Activated naive CD8-positive, alpha-beta T cell treated with anti-CD3 and anti-CD28 coated beads, Interleukin-2, amount 50 U/mL, for 24 hours (primary cell): Measurements from ENCODE around the gene TMEM43.
A peak's percentile ranks its signal among the peaks of the same experiment; 100 is the strongest.

Source experiments
- ATAC-seq: fragments of 150-1000 bp; cut with Tn5 transposase; one replicate; pipeline ENCODE4 v1.10.0; 2021
- DNase-seq: peaks from one replicate; pipeline ENCODE4 v3.0.0; 2021
- H3K27ac Mint-ChIP-seq: one replicate; pipeline ENCODE4 v1.8.0; 2021; ENCODE audit warnings: mild to moderate bottlenecking, mixed read lengths
- H3K27me3 Mint-ChIP-seq: one replicate; pipeline ENCODE4 v1.8.0; 2021; ENCODE audit warnings: mixed read lengths
- H3K36me3 Mint-ChIP-seq: one replicate; pipeline ENCODE4 v1.8.0; 2021; ENCODE audit warnings: low read depth, mixed read lengths
- H3K4me1 Mint-ChIP-seq: one replicate; pipeline ENCODE4 v1.8.0; 2021; ENCODE audit warnings: mixed read lengths
- H3K4me3 Mint-ChIP-seq: one replicate; pipeline ENCODE4 v1.8.0; 2021; ENCODE audit warnings: mild to moderate bottlenecking, moderate library complexity, mixed read lengths
- H3K9me3 Mint-ChIP-seq: one replicate; pipeline ENCODE4 v1.8.0; 2021; ENCODE audit warnings: mixed read lengths

The TMEM43 gene

DNA sequence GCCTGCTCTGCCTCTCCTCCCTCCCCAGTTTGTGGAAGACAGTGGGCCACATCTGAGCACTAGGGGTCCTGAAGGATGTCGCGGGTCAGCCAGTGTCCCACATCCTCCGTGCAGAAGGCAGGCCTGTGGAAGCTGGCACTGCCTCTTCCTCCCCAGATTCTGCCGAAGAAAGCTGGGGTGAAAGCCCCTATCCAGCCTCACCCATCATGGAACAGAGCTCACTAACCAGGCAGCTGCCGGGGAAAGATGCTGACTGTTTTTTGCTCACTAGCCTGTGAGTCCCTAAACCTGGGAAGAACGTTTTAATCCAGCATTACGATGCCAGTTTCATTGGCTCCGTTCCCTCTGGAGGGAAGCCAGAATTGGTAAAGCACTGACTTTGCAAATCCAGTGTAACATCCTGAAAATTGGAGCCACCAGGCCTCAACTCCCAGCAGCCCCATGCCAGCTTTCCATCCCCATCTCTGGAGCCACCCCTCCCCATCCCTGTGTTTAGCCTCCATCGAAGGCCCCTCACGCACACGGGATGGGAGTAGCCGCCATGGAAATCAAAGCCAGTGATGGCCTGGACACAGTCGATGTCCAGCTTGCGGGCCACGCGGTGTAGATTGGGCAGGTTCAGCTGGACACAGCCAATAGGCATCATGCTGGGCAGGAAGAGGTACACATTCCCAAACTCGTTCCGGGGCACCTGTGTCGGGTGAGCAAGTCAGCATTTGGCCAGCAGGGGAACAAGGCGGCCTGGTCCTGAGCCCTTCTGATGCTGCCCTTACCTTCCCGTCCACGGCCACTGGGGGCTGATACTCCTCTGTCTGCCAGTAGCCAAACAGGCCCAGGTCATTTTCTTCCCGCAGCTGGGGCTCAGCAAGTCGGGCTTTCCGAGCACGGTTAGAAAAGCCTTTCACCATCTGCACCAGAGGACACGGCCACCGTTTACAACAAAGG lies 23.5 kb downstream of the TMEM43 start:
- DNase-seq (no peak), ATAC-seq (no peak)
- Mint-ChIP-seq H3K4me1 (peaks cover 24% of the 10 kb centered on the region), H3K27me3 (no peaks in the 10 kb centered on the region), H3K4me3 (no peak overlapping the region), H3K36me3 (peaks cover 14% of the 10 kb centered on the region), H3K27ac (no peak overlapping the region), H3K9me3 (no peaks in the 10 kb centered on the region)

DNA sequence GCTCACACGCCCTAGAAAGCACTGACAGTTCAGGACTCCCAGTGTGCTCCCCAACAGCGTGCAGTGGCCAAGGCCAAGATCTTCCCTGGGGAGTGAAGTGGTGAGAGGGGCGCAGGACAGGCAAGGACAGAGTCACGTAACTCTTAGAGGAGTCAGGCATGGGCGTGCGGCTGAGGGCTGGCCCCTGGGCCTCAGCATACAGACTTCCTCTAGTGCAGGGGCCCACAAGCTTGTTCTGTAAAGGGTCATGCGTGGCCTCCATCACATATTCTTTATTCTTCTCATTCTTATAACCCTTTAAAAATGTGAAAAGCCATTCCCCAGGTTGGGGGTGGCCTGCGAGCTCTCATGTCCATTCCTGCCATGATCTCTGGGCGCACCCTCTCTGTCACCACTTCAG lies 25.2 kb downstream of the TMEM43 start:
- no peak for DNase-seq
- no peaks in the 10 kb centered on the region for H3K27me3 Mint-ChIP-seq
- ATAC-seq: no peak
- no peak overlapping the region for H3K27ac Mint-ChIP-seq
- H3K4me3 Mint-ChIP-seq: no peak overlapping the region
- peaks cover 7% of the 10 kb centered on the region for H3K4me1 Mint-ChIP-seq
- H3K36me3 Mint-ChIP-seq: peaks cover 19% of the 10 kb centered on the region
- H3K9me3 Mint-ChIP-seq: no peaks in the 10 kb centered on the region

DNA sequence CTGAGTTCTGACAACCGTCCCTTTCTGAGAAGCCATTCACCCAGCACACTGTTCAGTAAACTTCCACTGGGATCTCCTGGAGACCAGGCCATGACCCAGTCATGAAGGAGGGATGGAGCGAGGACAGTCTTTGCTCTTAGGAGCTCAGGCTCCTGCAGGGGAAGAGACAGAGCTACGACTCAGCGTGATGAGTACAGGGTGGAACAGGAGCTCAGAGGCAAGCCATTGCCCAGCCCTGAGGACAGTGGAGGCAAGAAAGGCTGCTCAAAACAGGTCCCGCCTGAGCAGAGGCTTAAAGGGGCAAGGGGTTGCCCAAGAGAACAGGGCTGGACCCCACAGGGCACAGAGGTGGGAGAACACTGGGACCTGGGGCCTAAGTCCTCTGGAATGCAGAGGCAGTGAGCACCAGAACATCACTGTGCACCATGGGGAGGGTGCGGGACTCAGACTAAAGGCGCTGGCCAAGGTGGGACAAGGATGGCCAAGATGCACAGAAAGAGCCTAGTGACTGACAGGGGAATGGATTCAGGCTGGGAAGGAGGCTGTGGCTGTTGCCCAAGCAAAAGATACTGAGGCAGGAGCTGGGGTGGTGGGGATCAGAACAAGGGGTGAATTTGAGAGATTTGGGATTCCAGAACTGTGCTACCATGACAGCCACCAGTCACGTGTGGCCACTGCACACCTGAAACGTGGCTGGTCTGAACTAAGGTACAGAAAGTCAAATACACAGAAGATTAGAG lies 25.8 kb downstream of the TMEM43 start:
- ATAC-seq: no peak
- no peak overlapping the region for H3K4me3 Mint-ChIP-seq
- peaks cover 4% of the 10 kb centered on the region for H3K4me1 Mint-ChIP-seq
- H3K27me3 Mint-ChIP-seq: no peaks in the 10 kb centered on the region
- peaks cover 16% of the 10 kb centered on the region for H3K36me3 Mint-ChIP-seq
- H3K9me3 Mint-ChIP-seq: no peaks in the 10 kb centered on the region
- DNase-seq: no peak
- peak overlapping the region; percentile 17 for H3K27ac Mint-ChIP-seq

DNA sequence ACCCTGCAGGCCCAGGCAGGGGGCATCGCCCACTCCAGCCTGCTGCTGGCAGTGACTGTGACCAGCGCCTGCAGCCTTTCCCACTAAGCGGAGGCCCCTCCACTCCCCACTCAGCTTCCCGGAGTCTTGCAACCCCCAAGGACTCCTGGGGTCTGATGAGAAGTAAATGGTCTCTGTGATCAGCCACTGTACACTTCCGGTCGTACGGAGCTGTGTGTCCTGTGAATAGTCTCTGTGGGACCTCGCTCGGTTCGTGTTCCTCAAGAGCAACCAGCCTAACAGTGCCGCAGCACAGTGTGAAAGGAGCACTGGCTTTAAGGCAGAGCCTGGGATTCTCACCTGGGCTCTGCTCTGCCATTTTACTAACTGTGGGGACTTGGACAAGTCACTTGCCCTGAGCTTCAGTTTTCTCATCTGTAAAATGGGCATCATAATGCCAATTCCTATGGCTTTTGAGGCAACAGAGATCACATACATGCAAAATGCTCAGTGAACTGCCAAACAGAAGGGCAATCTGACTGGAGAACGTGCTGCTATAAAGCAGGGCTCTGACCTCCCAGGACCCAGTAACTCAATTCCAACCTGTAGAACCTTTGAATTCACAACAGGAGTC lies 26.7 kb downstream of the TMEM43 start:
- peaks cover 19% of the 10 kb centered on the region for H3K36me3 Mint-ChIP-seq
- DNase-seq (no peak), ATAC-seq (no peak)
- peaks cover 5% of the 10 kb centered on the region for H3K4me1 Mint-ChIP-seq
- H3K27ac Mint-ChIP-seq: no peak overlapping the region
- H3K27me3 Mint-ChIP-seq: no peaks in the 10 kb centered on the region
- H3K4me3 Mint-ChIP-seq: no peak overlapping the region
- H3K9me3 Mint-ChIP-seq: no peaks in the 10 kb centered on the region

DNA sequence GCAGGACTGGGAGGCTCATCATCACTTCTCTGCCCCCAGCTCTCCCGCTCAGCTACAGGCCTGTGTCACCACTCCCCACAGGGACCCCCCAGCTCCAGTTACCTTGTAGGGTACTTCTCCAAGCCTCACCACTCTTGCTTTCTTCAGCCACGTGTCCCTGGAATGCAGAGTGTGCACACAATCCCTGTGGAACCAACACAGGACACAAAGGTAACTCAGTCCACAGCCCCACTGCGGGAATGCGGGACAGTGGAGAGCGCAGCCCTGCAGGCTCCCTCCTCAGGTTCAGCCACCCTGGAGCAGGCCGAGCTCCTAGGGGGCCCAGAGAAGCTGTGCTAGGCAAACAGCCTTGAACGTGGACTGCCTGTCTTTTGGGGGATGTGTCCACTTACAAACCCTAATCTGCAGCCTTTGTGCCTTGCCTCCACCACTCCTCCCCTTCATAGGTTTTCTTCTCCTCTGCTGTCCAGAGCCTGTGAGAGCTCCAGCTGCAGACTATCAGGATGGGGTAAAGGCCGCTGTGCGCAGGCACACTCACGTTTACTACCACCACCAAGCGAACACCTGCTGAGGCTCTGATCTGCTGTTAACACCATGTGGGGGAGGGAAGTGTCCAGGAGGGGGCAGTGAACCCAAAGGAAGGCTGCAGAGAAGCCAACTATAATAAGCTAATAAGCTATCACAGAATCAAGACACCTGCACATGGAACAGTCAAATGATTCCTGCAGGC lies 27.5 kb downstream of the TMEM43 start:
- no peaks in the 10 kb centered on the region for H3K9me3 Mint-ChIP-seq
- peaks cover 9% of the 10 kb centered on the region for H3K4me1 Mint-ChIP-seq
- peaks cover 22% of the 10 kb centered on the region for H3K36me3 Mint-ChIP-seq
- H3K27me3 Mint-ChIP-seq: no peaks in the 10 kb centered on the region
- ATAC-seq: peak; percentile 18
- H3K27ac Mint-ChIP-seq: no peak overlapping the region
- no peak overlapping the region for H3K4me3 Mint-ChIP-seq
- no peak for DNase-seq

DNA sequence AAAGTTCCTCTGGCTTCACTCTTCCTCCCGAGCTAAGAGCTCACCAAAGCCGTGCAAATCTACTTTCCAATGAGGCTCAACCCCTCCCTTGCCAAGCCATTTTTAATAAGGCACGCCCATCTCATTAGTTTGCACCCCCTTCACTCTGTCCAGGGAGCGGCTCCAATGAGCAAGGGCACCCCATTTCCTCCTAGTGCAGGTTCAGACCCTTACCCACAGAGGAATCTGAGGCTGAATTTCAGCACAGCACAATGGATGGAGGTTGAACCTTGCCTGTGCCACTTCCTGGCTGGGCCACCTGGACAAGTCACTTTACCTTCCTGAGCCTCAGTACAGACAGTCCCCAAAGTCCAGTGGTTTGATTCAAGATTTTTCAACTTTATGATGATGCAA lies 28.1 kb downstream of the TMEM43 start:
- Mint-ChIP-seq H3K4me3 (no peak overlapping the region), H3K9me3 (no peaks in the 10 kb centered on the region), H3K36me3 (peaks cover 23% of the 10 kb centered on the region), H3K27ac (peak overlapping the region; percentile 54), H3K4me1 (peaks cover 9% of the 10 kb centered on the region), H3K27me3 (no peaks in the 10 kb centered on the region)
- DNase-seq (no peak), ATAC-seq (no peak)

DNA sequence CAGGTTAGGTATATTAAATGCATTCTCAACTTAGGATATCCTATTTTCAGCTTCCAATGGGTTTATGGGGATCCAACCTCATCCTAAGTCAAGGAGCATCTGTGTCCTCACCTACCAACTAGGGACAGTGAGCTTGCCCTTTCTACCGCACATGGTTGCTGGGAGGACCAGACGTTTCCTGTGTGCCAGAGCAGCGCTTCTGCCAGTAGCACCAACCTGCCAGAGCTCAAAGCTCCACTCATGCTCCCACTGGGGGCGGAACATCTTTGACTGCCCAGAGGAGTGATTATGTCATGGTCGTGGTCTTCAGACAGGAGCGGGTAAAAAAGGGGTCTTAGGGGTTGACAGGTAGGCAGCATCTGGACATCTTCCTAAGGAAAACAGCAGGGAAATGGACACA lies 28.8 kb downstream of the TMEM43 start:
- ATAC-seq (no peak), DNase-seq (no peak)
- Mint-ChIP-seq H3K27me3 (no peaks in the 10 kb centered on the region), H3K9me3 (no peaks in the 10 kb centered on the region), H3K27ac (peak overlapping the region; percentile 2), H3K4me3 (no peak overlapping the region), H3K36me3 (peaks cover 27% of the 10 kb centered on the region), H3K4me1 (peaks cover 9% of the 10 kb centered on the region)

DNA sequence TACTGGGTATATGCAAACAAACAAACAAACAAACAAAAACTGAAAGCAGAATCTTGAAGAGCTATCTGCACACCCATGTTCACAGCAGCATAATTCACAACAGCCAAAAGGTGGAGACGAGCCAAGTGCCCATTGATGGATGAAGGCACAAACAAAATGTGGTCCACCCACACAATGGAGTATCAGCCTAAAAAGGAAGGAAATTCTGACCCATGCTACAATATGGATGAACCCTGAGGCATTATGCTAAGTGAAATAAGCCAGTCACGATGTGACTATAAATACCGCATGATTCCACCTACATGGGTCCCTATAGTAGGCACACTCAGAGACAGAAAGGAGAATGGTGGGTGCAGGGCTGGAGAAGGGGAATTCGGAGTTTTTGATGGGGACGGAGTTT lies 29.4 kb downstream of the TMEM43 start:
- Mint-ChIP-seq H3K27ac (peak overlapping the region; percentile 2), H3K36me3 (peaks cover 33% of the 10 kb centered on the region), H3K4me3 (no peak overlapping the region), H3K9me3 (no peaks in the 10 kb centered on the region), H3K4me1 (peaks cover 9% of the 10 kb centered on the region), H3K27me3 (no peaks in the 10 kb centered on the region)
- no peak for DNase-seq
- ATAC-seq: no peak

DNA sequence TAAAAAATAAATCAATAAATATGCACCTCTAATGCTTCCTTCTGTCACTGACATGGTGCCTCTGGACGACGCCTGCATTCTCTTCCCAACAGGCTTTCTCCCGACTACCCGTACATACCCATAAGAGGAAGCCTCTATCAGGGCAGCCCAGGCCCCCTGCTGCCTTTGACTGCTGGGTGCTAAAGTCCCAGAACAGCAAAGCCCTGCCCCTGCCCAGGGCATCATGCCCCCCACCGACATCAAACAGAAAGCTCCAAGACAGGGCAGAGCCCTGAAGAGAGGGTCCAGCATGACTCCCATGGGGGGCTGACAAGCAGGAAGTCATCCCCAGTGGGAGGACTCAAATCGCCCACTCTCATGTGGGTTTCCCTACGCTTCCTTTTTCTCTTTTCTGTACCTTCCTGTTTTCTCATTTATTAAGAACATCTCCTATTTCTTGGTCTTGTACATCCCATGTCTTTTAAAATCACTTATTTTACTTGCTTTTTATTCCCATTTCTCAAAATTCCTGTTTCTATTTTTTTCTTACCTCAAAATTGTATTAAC lies 30.1 kb downstream of the TMEM43 start:
- H3K9me3 Mint-ChIP-seq: no peaks in the 10 kb centered on the region
- peaks cover 9% of the 10 kb centered on the region for H3K4me1 Mint-ChIP-seq
- no peaks in the 10 kb centered on the region for H3K27me3 Mint-ChIP-seq
- no peak overlapping the region for H3K27ac Mint-ChIP-seq
- no peak for DNase-seq
- ATAC-seq: no peak
- H3K4me3 Mint-ChIP-seq: no peak overlapping the region
- peaks cover 37% of the 10 kb centered on the region for H3K36me3 Mint-ChIP-seq

DNA sequence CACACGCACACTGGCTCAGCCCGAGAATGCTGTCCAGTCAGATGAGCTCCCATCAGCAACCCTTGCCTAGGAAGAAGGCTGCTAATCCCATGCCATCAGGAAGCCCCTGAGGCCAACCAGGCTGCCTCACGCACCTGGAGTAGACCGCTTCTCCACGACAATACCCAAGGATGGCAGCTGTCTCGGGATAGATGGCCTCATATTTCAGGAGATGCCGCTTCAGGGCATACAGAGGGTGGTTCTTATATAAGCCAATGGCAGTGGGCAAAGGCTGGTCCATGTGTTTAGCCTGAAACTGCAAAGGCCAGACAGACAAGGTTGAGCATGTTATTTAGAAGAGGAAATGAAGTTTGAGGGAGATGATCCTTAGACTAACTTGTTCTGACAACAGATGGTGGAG lies 31.3 kb downstream of the TMEM43 start:
- Mint-ChIP-seq H3K4me1 (peaks cover 9% of the 10 kb centered on the region), H3K27ac (no peak overlapping the region), H3K36me3 (peaks cover 49% of the 10 kb centered on the region), H3K4me3 (no peak overlapping the region), H3K27me3 (no peaks in the 10 kb centered on the region), H3K9me3 (no peaks in the 10 kb centered on the region)
- ATAC-seq: no peak
- DNase-seq: no peak

DNA sequence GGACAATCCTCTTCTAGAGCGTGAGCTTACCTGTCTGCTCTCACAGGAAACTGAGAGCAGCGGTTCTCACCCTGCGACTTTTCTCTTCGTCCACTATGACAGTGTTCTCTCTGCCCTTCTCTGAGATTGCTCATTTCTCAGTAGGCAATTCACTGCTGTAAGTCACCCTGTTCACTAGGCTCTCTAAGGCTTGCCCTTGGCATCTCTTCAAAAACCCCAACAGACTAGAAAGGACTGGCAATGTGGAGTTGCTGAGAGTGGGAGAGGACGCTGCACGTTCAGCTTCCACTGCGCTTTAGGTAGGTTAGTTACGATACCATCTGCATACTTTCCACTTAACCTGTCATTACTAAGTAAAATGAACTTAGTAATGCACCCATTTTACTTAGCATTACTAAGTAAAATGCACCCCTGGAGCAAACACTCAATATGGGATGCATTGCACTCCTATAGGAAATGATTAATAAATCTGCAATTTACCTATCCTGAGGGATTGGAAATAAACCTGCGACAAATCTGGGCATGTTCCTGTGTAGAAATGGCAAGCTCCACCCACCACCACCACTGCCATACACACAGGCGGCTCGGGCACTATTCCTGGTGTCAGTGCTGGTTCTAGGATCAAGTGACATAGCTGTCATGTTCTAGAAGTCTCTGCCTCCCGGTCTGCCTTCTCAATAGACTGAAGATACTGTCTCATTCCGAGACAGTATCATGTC lies 32.1 kb downstream of the TMEM43 start:
- Mint-ChIP-seq H3K36me3 (peaks cover 57% of the 10 kb centered on the region), H3K4me1 (peaks cover 9% of the 10 kb centered on the region), H3K9me3 (peaks cover 6% of the 10 kb centered on the region), H3K4me3 (no peak overlapping the region), H3K27ac (no peak overlapping the region), H3K27me3 (no peaks in the 10 kb centered on the region)
- no peak for ATAC-seq
- no peak for DNase-seq

DNA sequence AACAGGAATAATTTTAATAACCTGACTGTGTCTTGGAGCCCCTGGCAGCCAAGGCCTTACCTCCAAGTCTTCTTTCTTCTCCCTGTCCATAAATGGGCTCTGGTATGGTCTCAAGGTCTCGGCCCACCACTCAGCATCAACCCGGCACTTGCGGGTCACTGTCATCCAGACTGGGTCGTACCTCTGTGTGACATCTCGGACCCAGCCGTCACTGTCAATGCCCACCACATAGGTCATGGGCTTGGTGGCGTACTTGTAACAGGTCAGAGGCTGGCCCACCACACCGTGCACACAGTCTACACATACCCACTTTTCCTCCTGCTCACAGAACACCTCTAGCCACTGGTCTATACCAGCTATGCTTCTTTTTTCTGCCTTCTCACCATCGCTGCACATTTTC lies 33.1 kb downstream of the TMEM43 start:
- Mint-ChIP-seq H3K9me3 (peaks cover 15% of the 10 kb centered on the region), H3K27me3 (no peaks in the 10 kb centered on the region), H3K4me1 (peaks cover 9% of the 10 kb centered on the region), H3K27ac (no peak overlapping the region), H3K4me3 (no peak overlapping the region), H3K36me3 (peaks cover 67% of the 10 kb centered on the region)
- ATAC-seq (no peak), DNase-seq (no peak)

DNA sequence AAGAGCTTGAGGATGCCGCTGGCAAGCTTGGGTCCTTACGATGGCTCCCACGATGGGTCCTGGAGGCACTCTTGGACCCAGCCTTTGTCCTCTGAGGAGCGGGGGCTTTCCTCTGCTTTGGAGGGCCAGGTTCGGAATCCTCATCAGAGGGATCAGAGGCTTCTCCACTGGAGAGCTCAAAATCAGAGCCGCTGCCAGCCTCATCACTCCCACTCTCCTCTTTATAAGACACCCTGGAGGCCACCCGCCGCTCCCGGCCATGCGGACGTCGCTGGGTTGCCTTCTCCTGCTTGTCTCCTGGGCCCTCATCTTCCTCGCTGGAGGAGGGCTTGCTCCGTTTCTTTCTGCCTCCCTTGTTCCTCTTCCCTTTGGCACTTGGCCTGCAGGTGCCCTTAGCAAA lies 33.5 kb downstream of the TMEM43 start:
- H3K27me3 Mint-ChIP-seq: no peaks in the 10 kb centered on the region
- H3K9me3 Mint-ChIP-seq: peaks cover 19% of the 10 kb centered on the region
- DNase-seq: no peak
- no peak overlapping the region for H3K27ac Mint-ChIP-seq
- peaks cover 70% of the 10 kb centered on the region for H3K36me3 Mint-ChIP-seq
- ATAC-seq: no peak
- H3K4me3 Mint-ChIP-seq: no peak overlapping the region
- peaks cover 9% of the 10 kb centered on the region for H3K4me1 Mint-ChIP-seq

DNA sequence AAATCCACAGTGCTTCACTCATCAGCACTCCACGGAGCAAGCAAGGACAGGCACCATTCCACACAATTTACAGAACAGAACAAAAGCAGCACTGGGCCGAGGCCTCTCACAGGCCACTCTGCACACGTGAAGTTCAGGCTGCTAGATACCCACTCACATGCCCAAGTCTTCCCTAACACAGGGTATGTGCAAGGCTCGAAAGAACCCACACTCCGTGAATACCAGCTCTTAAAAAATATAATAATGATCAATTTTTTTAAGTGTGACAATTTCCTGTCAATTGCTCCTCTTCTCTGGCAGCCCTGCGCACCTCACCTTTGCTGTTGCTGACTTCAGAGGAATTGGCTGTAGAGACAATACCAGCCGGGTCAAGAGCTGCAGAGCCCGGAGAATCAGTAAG lies 34.6 kb downstream of the TMEM43 start:
- H3K27ac Mint-ChIP-seq: no peak overlapping the region
- H3K4me1 Mint-ChIP-seq: peaks cover 9% of the 10 kb centered on the region
- DNase-seq: no peak
- H3K27me3 Mint-ChIP-seq: no peaks in the 10 kb centered on the region
- ATAC-seq: no peak
- H3K36me3 Mint-ChIP-seq: peaks cover 77% of the 10 kb centered on the region
- H3K4me3 Mint-ChIP-seq: no peak overlapping the region
- H3K9me3 Mint-ChIP-seq: peaks cover 22% of the 10 kb centered on the region
